ENCODE results near the gene CAST.

DNA sequence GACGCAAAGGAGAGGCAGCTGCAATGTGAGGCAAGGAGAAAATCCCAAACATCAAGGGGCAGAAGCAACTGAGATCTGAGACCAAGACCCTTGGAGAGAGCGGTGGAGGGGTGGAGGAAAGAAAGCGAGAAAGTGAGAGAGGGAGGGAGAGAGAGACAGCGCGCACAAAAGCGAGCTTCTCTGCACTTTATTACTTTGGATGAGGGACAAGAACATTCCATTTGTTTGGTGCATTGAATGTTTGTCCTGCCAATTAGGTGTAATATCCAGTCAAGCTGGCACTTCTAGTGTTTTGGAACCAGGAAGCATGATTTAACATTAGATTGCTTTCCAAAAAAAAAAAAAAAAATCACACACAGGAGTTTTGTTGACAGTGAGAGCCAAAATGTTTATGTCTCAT lies 1.4 kb downstream of the CAST start:
- TF ChIP-seq, protein P1, sequence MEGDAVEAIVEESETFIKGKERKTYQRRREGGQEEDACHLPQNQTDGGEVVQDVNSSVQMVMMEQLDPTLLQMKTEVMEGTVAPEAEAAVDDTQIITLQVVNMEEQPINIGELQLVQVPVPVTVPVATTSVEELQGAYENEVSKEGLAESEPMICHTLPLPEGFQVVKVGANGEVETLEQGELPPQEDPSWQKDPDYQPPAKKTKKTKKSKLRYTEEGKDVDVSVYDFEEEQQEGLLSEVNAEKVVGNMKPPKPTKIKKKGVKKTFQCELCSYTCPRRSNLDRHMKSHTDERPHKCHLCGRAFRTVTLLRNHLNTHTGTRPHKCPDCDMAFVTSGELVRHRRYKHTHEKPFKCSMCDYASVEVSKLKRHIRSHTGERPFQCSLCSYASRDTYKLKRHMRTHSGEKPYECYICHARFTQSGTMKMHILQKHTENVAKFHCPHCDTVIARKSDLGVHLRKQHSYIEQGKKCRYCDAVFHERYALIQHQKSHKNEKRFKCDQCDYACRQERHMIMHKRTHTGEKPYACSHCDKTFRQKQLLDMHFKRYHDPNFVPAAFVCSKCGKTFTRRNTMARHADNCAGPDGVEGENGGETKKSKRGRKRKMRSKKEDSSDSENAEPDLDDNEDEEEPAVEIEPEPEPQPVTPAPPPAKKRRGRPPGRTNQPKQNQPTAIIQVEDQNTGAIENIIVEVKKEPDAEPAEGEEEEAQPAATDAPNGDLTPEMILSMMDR (IDR thresholded peaks at IDR 0.05): no peak
- TF ChIP-seq POLR2A (IDR thresholded peaks at IDR 0.05): no peak
- no peak for TF ChIP-seq POLR2AphosphoS5 (IDR thresholded peaks at IDR 0.05)

Measured in suprapubic skin (tissue), 4 donors.